IMR-90 (cell line): ENCODE measurements around the gene TVP23A. TPM values are rescaled to one million over a fixed set of nuclear protein-coding genes. Genes with fewer than 3 reads are reported as not detected.

ENCODE experiments used
- ATAC-seq: fragments of 200-7000 bp; cut with Tn5 transposase; 2 replicates; pipeline ENCODE4 v1.9.1; 2020; ENCODE audit warnings: low read depth, mild to moderate bottlenecking, moderate library complexity
- BruUV-seq: library from RNA; stranded (reverse); fragments of 400-500 nt; replicated peaks from 2 replicates; lab custom pipeline; 2021; lab: Mats Ljungman, UMichigan
- CTCF ChIA-PET: fragments of 300-600 bp; formaldehyde crosslinking; extraction: SDS; loops from one replicate; lab custom pipeline; 2021; ENCODE audit warnings: antibody characterized with exemption; lab: Yijun Ruan, JAX
- POLR2A ChIA-PET: fragments of 300-600 bp; sonication (Branson Sonifier 250); formaldehyde crosslinking; loops from one replicate; lab custom pipeline; 2022; ENCODE audit warnings: antibody characterized with exemption; ENCODE audit not compliant: unreplicated experiment; lab: Charles Lee
- DNase-seq: peaks from one replicate; pipeline ENCODE4 v3.0.0; 2013
- H2AFZ ChIP-seq: replicated peaks from 2 replicates; pipeline ENCODE3; 2013; ENCODE audit warnings: low read length, mild to moderate bottlenecking; ENCODE audit not compliant: poor library complexity
- H2AK5ac ChIP-seq: 2 replicates; pipeline ENCODE4 v1.6.1; 2013; ENCODE audit warnings: low read depth, low read length, inconsistent platforms
- H2AK9ac ChIP-seq: replicated peaks from 2 replicates; pipeline ENCODE3; 2013; ENCODE audit warnings: mild to moderate bottlenecking, low read depth, low read length, moderate library complexity; ENCODE audit not compliant: poor library complexity
- H2BK120ac ChIP-seq: 2 replicates; pipeline ENCODE4 v1.6.1; 2013; ENCODE audit warnings: low read depth, low read length, inconsistent platforms
- H2BK15ac ChIP-seq: 3 replicates; pipeline ENCODE4 v1.6.1; 2013; ENCODE audit warnings: low read depth, low read length, inconsistent platforms
- H2BK20ac ChIP-seq: 2 replicates; pipeline ENCODE4 v1.6.1; 2013; ENCODE audit warnings: low read depth, mild to moderate bottlenecking, inconsistent platforms, low read length, moderate library complexity
- H2BK5ac ChIP-seq: 2 replicates; pipeline ENCODE4 v1.6.1; 2013; ENCODE audit warnings: mild to moderate bottlenecking, low read depth, low read length, inconsistent platforms; ENCODE audit not compliant: poor library complexity, severe bottlenecking
- H3K14ac ChIP-seq: replicated peaks from 2 replicates; pipeline ENCODE4 v1.6.1; 2013; ENCODE audit warnings: low read depth, low read length, inconsistent platforms
- H3K18ac ChIP-seq: 2 replicates; pipeline ENCODE4 v1.6.1; 2013; ENCODE audit warnings: low read depth, low read length, control low read depth
- H3K23ac ChIP-seq: 2 replicates; pipeline ENCODE4 v1.6.1; 2013; ENCODE audit warnings: low read depth, low read length, inconsistent platforms
- H3K27ac ChIP-seq: 2 replicates; pipeline ENCODE4 v1.5.1; 2013; ENCODE audit warnings: mild to moderate bottlenecking, control low read depth, low read length; ENCODE audit not compliant: insufficient read depth
- H3K27me3 ChIP-seq: 2 replicates; pipeline ENCODE4 v1.6.1; 2013; ENCODE audit warnings: low read length; ENCODE audit not compliant: control insufficient read depth, insufficient read depth
- H3K36me3 ChIP-seq: 2 replicates; pipeline ENCODE4 v1.6.1; 2013; ENCODE audit warnings: low read length, mixed read lengths; ENCODE audit not compliant: control insufficient read depth, insufficient read depth
- H3K4ac ChIP-seq: 2 replicates; pipeline ENCODE4 v1.6.1; 2013; ENCODE audit warnings: low read depth, low read length, inconsistent platforms
- H3K4me1 ChIP-seq: 2 replicates; pipeline ENCODE4 v1.6.1; 2013; ENCODE audit warnings: low read length, mixed read lengths; ENCODE audit not compliant: control insufficient read depth, insufficient read depth
- H3K4me2 ChIP-seq: 2 replicates; pipeline ENCODE4 v1.6.1; 2013; ENCODE audit warnings: low read depth, mild to moderate bottlenecking, control low read depth, low read length, moderate library complexity
- H3K4me3 ChIP-seq: 2 replicates; pipeline ENCODE4 v1.5.1; 2013; ENCODE audit warnings: low read depth, mild to moderate bottlenecking, control low read depth, low read length, moderate library complexity; ENCODE audit not compliant: insufficient read depth
- H3K56ac ChIP-seq: 2 replicates; pipeline ENCODE4 v1.6.1; 2013; ENCODE audit warnings: low read length, inconsistent platforms; ENCODE audit not compliant: insufficient read depth; ENCODE audit errors: extremely low read depth
- H3K79me1 ChIP-seq, 2 experiments: 2 replicates each; pipeline ENCODE4 v1.6.1; 2013; ENCODE audit warnings: low read length in 2 of 2, inconsistent platforms in 1 of 2, low read depth in 1 of 2
- H3K9ac ChIP-seq: 2 replicates; pipeline ENCODE4 v1.6.1; 2013; ENCODE audit warnings: low read depth, low read length, control low read depth
- H3K9me1 ChIP-seq: 2 replicates; pipeline ENCODE4 v1.6.1; 2013; ENCODE audit warnings: low read length, inconsistent platforms; ENCODE audit not compliant: insufficient read depth
- H3K9me3 ChIP-seq: 2 replicates; pipeline ENCODE4 v1.6.1; 2013; ENCODE audit warnings: low read length; ENCODE audit not compliant: control insufficient read depth, insufficient read depth
- H4K20me1 ChIP-seq: 2 replicates; pipeline ENCODE4 v1.6.1; 2013; ENCODE audit warnings: low read length, inconsistent platforms; ENCODE audit not compliant: insufficient read depth
- H4K5ac ChIP-seq: 2 replicates; pipeline ENCODE4 v1.6.1; 2013; ENCODE audit warnings: mild to moderate bottlenecking, low read depth, low read length, control low read depth
- H4K8ac ChIP-seq, 2 experiments: 2 replicates each; pipeline ENCODE4 v1.6.1; 2013; ENCODE audit warnings: low read depth in 2 of 2, low read length in 2 of 2, control low read depth in 1 of 2, inconsistent platforms in 1 of 2
- H4K91ac ChIP-seq: 2 replicates; pipeline ENCODE4 v1.6.1; 2013; ENCODE audit warnings: low read depth, low read length, inconsistent platforms; ENCODE audit not compliant: insufficient read depth
- BHLHE40 ChIP-seq: fragments of 150-350 bp; IDR thresholded peaks from 2 replicates; pipeline ENCODE4 v1.6.1; 2016; ENCODE audit warnings: mild to moderate bottlenecking, low read depth, low read length
- CHD1 ChIP-seq: IDR thresholded peaks from 2 replicates; pipeline ENCODE4 v1.6.1; 2012; ENCODE audit warnings: low read depth, low read length, improper control_type of control experiment
- FOS ChIP-seq: fragments of 150-350 bp; IDR thresholded peaks from 2 replicates; pipeline ENCODE4 v1.6.1; 2016; ENCODE audit warnings: low read depth, low read length
- MAZ ChIP-seq: IDR thresholded peaks from 2 replicates; pipeline ENCODE4 v1.6.1; 2012; ENCODE audit warnings: low read depth, mild to moderate bottlenecking, low read length, improper control_type of control experiment, moderate library complexity, borderline replicate concordance
- MXI1 ChIP-seq: IDR thresholded peaks from 2 replicates; pipeline ENCODE4 v1.6.1; 2012; ENCODE audit warnings: low read depth, mild to moderate bottlenecking, low read length, moderate library complexity, borderline replicate concordance
- NFE2L2 ChIP-seq: fragments of 150-350 bp; IDR thresholded peaks from 2 replicates; pipeline ENCODE4 v1.6.1; 2016; ENCODE audit warnings: low read depth, mild to moderate bottlenecking, low read length
- POLR2A ChIP-seq: IDR thresholded peaks from 2 replicates; pipeline ENCODE4 v1.6.1; 2012; ENCODE audit warnings: mild to moderate bottlenecking, low read depth, low read length
- RCOR1 ChIP-seq: IDR thresholded peaks from 2 replicates; pipeline ENCODE4 v1.6.1; 2012; ENCODE audit warnings: mild to moderate bottlenecking, low read length, improper control_type of control experiment; ENCODE audit not compliant: insufficient replicate concordance
- RFX5 ChIP-seq: IDR thresholded peaks from 2 replicates; pipeline ENCODE4 v1.8.0; 2012; ENCODE audit warnings: low read depth, mild to moderate bottlenecking, low read length, moderate library complexity
- WGBS, 2 experiments: methylation state at CpG; one replicate each; pipeline versions ENCODE4 v1.1.5 to v1.1.7; 2013; ENCODE audit warnings: missing lambda C conversion rate in 2 of 2; ENCODE audit not compliant: insufficient read length in 1 of 2; ENCODE audit errors: extremely low coverage in 2 of 2; 5-methylcytosine and 5-hydroxymethylcytosine counted together
- dilution Hi-C: fragments of 300-500 bp; cut with HindIII; formaldehyde crosslinking; loops from one replicate; pipeline ENCODE4 v1.14.3; 2018; ENCODE audit warnings: low sequenced_read_pairs; ENCODE audit not compliant: unreplicated experiment
- in situ Hi-C: fragments of 300-500 bp; cut with MboI; formaldehyde crosslinking; loops from 3 replicates; pipeline ENCODE4 v1.14.3; 2019; ENCODE audit warnings: low sequenced_read_pairs, inconsistent platforms, mixed read lengths
- intact Hi-C: fragments of 100-400 bp; cut with micrococcal nuclease; formaldehyde crosslinking; loops from 2 replicates; pipeline ENCODE4 v1.10.0; 2022
- polyA plus RNA-seq, 3 experiments: library from polyadenylated mRNA; depleted of rRNA; stranded (reverse); fragments of >200 nt; gene quantifications; 2 replicates each; pipeline ENCODE4 v1.2.3, GENCODE V29; 2012; ENCODE audit warnings: low replicate concordance in 1 of 3
- total RNA-seq: library from RNA; depleted of rRNA; stranded (reverse); fragments of >200 nt; gene quantifications from 2 replicates; pipeline ENCODE4 v1.2.3, GENCODE V29; 2012
- TF ChIP-seq, protein P1 (sequence below): fragments of 150-350 bp; IDR thresholded peaks from 2 replicates; pipeline ENCODE4 v1.6.1; 2016; ENCODE audit warnings: low read depth, mild to moderate bottlenecking, low read length, moderate library complexity, borderline replicate concordance
- TF ChIP-seq, protein P2 (sequence below): conservative IDR thresholded peaks from 2 replicates; pipeline ENCODE4 v1.5.1; 2012; ENCODE audit warnings: mild to moderate bottlenecking, low read depth, low read length, improper control_type of control experiment

The TVP23A gene
- total and polyA plus RNA-seq, 2 of the 4 experiments (the other 2 are of a cell fraction) = not detected

DNA sequence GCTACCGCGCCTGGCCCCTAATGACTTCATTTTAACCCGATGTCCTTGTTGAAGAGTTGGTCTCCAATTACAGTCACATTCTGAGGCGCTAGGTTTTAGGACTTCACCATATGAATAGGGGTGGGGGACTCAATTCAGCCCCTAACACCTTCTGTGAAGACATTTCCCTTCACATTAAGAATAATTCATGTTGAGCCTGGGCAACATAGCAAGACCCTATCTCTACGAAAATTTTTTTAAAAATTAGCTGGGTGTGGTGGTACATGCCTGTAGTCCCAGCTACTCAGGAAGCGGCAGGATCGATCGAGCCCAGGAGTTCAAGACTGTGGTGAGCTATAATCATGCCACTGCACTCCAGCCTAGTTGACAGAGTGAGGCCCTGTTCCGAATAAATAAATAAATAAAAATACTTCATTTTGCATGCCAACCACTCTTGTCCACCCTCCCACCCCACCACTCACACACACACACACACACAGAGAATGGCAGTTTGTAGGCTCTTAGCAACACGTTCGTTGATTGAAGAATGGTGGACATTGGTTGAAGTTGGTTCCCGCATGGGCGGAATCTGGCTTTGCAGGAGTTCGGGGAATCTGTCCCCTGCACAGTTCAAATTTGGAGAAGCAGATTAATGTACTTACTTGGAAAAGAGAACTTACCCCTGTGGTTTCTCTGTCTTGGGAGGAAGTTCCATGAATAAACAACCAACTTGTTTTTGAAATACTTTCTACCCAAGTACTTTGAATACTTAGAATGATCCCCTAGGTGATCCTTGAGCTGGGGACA lies 27.8 kb upstream of the TVP23A start:
- H3K9ac ChIP-seq = no peak overlapping the region
- H4K20me1 ChIP-seq = no peaks in the 10 kb centered on the region
- H3K4me3 ChIP-seq = no peak overlapping the region
- no peak overlapping the region for H3K56ac ChIP-seq
- CTCF ChIA-PET = no interaction called here
- BruUV-seq = no TSS peak
- H2BK20ac ChIP-seq = no peak overlapping the region
- H3K23ac ChIP-seq = no peak overlapping the region
- H3K4ac ChIP-seq = no peak overlapping the region
- DNase-seq (no peak), ATAC-seq (no peak)
- no peak overlapping the region for H4K5ac ChIP-seq
- H3K79me1 ChIP-seq = no peaks in the 10 kb centered on the region
- no peak overlapping the region for H3K4me2 ChIP-seq
- H2BK5ac ChIP-seq = no peak overlapping the region
- no peak overlapping the region for H4K8ac ChIP-seq
- H2BK120ac ChIP-seq = no peak overlapping the region
- POLR2A ChIA-PET = no interaction called here
- H3K36me3 ChIP-seq = no peaks in the 10 kb centered on the region
- no peak overlapping the region for H4K91ac ChIP-seq
- no peak overlapping the region for H2AFZ ChIP-seq
- H3K27me3 ChIP-seq = peaks cover 5% of the 10 kb centered on the region; the same call in 1 of the 2 replicates
- H3K9me1 ChIP-seq = no peaks in the 10 kb centered on the region
- WGBS, 2 experiments = no CpG with 5 or more reads among the region's 14 CpGs
- no peak overlapping the region for H2BK15ac ChIP-seq
- in situ Hi-C loops (no loop called here), intact Hi-C loops (no loop called here), dilution Hi-C loops (no loop called here)
- no peak overlapping the region for H3K27ac ChIP-seq
- H2AK9ac ChIP-seq = no peak overlapping the region
- no peak overlapping the region for H2AK5ac ChIP-seq
- TF ChIP-seq MAZ (no peak), FOS (no peak), BHLHE40 (no peak), NFE2L2 (no peak), MXI1 (no peak), POLR2A (no peak), RCOR1 (no peak), CHD1 (no peak), RFX5 (no peak)
- TF ChIP-seq, protein P1, sequence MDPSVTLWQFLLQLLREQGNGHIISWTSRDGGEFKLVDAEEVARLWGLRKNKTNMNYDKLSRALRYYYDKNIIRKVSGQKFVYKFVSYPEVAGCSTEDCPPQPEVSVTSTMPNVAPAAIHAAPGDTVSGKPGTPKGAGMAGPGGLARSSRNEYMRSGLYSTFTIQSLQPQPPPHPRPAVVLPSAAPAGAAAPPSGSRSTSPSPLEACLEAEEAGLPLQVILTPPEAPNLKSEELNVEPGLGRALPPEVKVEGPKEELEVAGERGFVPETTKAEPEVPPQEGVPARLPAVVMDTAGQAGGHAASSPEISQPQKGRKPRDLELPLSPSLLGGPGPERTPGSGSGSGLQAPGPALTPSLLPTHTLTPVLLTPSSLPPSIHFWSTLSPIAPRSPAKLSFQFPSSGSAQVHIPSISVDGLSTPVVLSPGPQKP = no peak
- TF ChIP-seq, protein P2, sequence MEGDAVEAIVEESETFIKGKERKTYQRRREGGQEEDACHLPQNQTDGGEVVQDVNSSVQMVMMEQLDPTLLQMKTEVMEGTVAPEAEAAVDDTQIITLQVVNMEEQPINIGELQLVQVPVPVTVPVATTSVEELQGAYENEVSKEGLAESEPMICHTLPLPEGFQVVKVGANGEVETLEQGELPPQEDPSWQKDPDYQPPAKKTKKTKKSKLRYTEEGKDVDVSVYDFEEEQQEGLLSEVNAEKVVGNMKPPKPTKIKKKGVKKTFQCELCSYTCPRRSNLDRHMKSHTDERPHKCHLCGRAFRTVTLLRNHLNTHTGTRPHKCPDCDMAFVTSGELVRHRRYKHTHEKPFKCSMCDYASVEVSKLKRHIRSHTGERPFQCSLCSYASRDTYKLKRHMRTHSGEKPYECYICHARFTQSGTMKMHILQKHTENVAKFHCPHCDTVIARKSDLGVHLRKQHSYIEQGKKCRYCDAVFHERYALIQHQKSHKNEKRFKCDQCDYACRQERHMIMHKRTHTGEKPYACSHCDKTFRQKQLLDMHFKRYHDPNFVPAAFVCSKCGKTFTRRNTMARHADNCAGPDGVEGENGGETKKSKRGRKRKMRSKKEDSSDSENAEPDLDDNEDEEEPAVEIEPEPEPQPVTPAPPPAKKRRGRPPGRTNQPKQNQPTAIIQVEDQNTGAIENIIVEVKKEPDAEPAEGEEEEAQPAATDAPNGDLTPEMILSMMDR = no peak
- H3K9me3 ChIP-seq = no peaks in the 10 kb centered on the region
- H3K14ac ChIP-seq = no peak overlapping the region
- H3K4me1 ChIP-seq = no peaks in the 10 kb centered on the region
- no peak overlapping the region for H3K18ac ChIP-seq
